ENCODE data around the gene GEN1.

The GEN1 gene

DNA sequence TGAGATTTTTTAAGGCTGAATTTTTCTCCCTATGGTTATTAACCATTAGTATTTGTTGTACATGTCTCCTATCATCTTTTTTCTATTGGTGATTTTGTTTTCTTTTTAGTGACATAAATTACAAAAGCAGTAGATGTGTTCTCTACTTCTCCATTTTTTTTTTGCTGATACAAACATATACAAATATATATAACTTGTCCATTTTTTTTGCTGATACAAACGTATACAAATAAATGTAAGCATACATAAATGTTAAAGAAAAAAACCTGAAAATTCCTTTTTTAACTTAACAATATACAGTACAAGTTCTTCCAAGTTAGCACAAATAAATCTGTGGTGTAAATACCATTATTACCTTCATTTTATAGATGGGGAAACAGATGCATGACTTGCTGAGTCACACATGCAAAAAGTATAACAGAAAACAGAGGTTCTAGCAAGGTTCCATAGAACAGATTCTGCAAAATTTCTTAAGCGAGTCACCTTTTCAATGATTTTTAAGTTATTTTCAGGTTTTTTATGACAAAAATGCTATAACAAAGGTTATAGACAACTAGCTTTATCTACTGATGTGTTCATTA, 64.4 kb downstream of the GEN1 start:
- no peak for TF ChIP-seq CTCF (IDR thresholded peaks at IDR 0.05; ENCODE audit: low read depth, low read length, poor library complexity, severe bottlenecking)
- no peaks in the 10 kb centered on the region for H3K79me2 ChIP-seq (ENCODE audit: control insufficient read depth, low read length)
- no peaks in the 10 kb centered on the region for H3K36me3 ChIP-seq (ENCODE audit: control insufficient read depth, low read length)
- no peak overlapping the region for H3K4me3 ChIP-seq (ENCODE audit: low read length)
- H3K27me3 ChIP-seq (ENCODE audit: control insufficient read depth, low read length), result no peaks in the 10 kb centered on the region
- no peak overlapping the region for H3K27ac ChIP-seq (ENCODE audit: low read depth, low read length)
- H3K4me1 ChIP-seq (ENCODE audit: control insufficient read depth, low read length), result peaks cover 29% of the 10 kb centered on the region
- no peaks in the 10 kb centered on the region for H4K20me1 ChIP-seq (ENCODE audit: control insufficient read depth, insufficient read depth, low read depth, low read length)
- H3K4me2 ChIP-seq (ENCODE audit: low read length), result no peak overlapping the region
- no peaks in the 10 kb centered on the region for H3K9me3 ChIP-seq (ENCODE audit: control insufficient read depth, insufficient read depth, low read length)
- H3K9me2 ChIP-seq (replicated peaks; ENCODE audit: control insufficient read depth, low read length), result no peaks in the 10 kb centered on the region
- H3F3A ChIP-seq (ENCODE audit: control insufficient read depth, insufficient read depth), result no peaks in the 10 kb centered on the region

DNA sequence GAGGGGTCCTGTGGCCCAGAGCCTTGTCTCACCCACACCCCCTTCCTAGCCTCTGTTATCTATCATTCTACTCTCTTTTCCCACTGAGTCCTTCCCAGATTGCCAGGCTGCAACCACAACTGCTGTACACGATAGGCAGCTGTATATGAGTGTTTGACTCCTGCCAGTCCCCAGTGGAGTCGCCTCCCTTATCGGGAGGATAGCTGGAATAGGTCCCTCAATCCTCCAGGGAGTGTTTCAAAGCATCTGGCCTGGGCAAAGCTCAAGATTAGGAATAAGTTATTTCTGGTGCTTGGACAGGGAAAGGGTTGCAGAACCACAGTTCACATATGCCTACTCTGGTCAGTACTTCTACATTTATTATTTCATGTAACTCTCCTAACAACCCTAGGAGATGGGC, 67.1 kb downstream of the GEN1 start:
- H3K36me3 ChIP-seq (ENCODE audit: control insufficient read depth, low read length), result no peaks in the 10 kb centered on the region
- no peak overlapping the region for H3K4me3 ChIP-seq (ENCODE audit: low read length)
- TF ChIP-seq CTCF (IDR thresholded peaks at IDR 0.05; ENCODE audit: low read depth, low read length, poor library complexity, severe bottlenecking) (no peak), EZH2phosphoT487 (IDR thresholded peaks at IDR 0.05; ENCODE audit: borderline replicate concordance, low read length) (no peak)
- no peak overlapping the region for H3K4me2 ChIP-seq (ENCODE audit: low read length)
- no peaks in the 10 kb centered on the region for H4K20me1 ChIP-seq (ENCODE audit: control insufficient read depth, insufficient read depth, low read depth, low read length)
- H3F3A ChIP-seq (ENCODE audit: control insufficient read depth, insufficient read depth), result no peaks in the 10 kb centered on the region
- H3K79me2 ChIP-seq (ENCODE audit: control insufficient read depth, low read length), result no peaks in the 10 kb centered on the region
- H3K4me1 ChIP-seq (ENCODE audit: control insufficient read depth, low read length), result peaks cover 24% of the 10 kb centered on the region
- H3K27ac ChIP-seq (ENCODE audit: low read depth, low read length), result no peak overlapping the region
- no peaks in the 10 kb centered on the region for H3K27me3 ChIP-seq (ENCODE audit: control insufficient read depth, low read length)
- no peaks in the 10 kb centered on the region for H3K9me2 ChIP-seq (replicated peaks; ENCODE audit: control insufficient read depth, low read length)
- no peaks in the 10 kb centered on the region for H3K9me3 ChIP-seq (ENCODE audit: control insufficient read depth, insufficient read depth, low read length)

DNA sequence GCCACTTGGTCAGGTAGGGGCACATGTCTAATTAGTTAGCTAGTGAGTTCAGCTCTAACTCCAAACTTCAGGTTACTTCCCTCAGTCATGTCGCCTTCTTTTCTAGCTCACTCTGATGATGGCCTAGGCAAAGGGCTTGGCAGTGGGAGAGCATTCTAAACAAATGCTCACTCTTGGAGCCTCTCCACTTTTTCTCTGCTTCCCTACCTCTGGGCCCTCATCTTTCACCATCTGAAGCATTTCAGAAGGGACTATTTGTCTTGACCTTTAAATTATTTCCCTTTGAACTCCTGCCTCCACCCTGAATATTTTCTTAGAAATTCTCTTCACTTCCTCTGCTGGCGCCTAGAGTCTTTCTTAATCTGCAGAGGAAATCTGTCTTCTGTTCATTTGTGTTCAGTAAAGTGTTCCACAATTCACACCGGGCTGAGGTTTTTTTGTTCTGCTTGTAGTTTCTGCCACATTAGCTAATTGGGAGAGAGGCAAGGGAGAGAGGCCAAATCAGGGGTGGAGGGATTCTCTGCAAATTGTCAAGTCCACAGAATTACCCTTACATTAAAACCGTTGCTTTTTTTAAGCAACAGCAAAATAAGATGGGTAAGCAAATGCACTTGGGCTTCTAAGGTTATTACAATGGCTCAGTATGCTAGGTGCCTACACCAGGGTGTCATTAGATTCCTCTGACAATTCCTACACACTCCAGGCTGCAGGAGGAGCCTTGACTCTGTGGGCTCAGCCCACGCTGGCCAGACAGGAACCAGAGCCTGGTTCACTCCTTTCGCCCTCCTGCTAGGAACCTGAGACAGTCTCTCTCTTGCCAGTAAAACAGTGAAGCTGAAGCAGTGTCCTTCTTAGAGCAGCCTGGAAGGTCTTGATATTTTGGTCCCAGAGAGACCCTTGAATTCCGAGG, 67.9 kb downstream of the GEN1 start:
- peak overlapping the region; percentile 42 for H3K4me2 ChIP-seq (ENCODE audit: low read length)

More for the DNA sequence above, 67.9 kb downstream of the GEN1 start:
- Histone ChIP-seq H3F3A (ENCODE audit: control insufficient read depth, insufficient read depth) (no peaks in the 10 kb centered on the region), H3K9me3 (ENCODE audit: control insufficient read depth, insufficient read depth, low read length) (no peaks in the 10 kb centered on the region), H3K9me2 (replicated peaks; ENCODE audit: control insufficient read depth, low read length) (no peaks in the 10 kb centered on the region), H3K4me3 (ENCODE audit: low read length) (no peak overlapping the region), H4K20me1 (ENCODE audit: control insufficient read depth, insufficient read depth, low read depth, low read length) (no peaks in the 10 kb centered on the region), H3K27ac (ENCODE audit: low read depth, low read length) (no peak overlapping the region), H3K4me1 (ENCODE audit: control insufficient read depth, low read length) (peaks cover 24% of the 10 kb centered on the region), H3K79me2 (ENCODE audit: control insufficient read depth, low read length) (no peaks in the 10 kb centered on the region), H3K27me3 (ENCODE audit: control insufficient read depth, low read length) (no peaks in the 10 kb centered on the region), H3K36me3 (ENCODE audit: control insufficient read depth, low read length) (no peaks in the 10 kb centered on the region)
- no peak for TF ChIP-seq EZH2phosphoT487 (IDR thresholded peaks at IDR 0.05; ENCODE audit: borderline replicate concordance, low read length)
- TF ChIP-seq CTCF (IDR thresholded peaks at IDR 0.05; ENCODE audit: low read depth, low read length, poor library complexity, severe bottlenecking), result no peak

All from DOHH2 (cell line).